GM12873 (cell line): ENCODE data around the gene RNPS1.

Source experiments
- TF ChIP-seq, protein P1 (sequence below): IDR thresholded peaks from 2 replicates; pipeline ENCODE4 v1.5.1; 2012; ENCODE audit warnings: low read depth, mild to moderate bottlenecking, moderate library complexity, low read length, control low read depth; ENCODE audit not compliant: insufficient read depth; ENCODE audit errors: missing control alignments

The RNPS1 gene

DNA sequence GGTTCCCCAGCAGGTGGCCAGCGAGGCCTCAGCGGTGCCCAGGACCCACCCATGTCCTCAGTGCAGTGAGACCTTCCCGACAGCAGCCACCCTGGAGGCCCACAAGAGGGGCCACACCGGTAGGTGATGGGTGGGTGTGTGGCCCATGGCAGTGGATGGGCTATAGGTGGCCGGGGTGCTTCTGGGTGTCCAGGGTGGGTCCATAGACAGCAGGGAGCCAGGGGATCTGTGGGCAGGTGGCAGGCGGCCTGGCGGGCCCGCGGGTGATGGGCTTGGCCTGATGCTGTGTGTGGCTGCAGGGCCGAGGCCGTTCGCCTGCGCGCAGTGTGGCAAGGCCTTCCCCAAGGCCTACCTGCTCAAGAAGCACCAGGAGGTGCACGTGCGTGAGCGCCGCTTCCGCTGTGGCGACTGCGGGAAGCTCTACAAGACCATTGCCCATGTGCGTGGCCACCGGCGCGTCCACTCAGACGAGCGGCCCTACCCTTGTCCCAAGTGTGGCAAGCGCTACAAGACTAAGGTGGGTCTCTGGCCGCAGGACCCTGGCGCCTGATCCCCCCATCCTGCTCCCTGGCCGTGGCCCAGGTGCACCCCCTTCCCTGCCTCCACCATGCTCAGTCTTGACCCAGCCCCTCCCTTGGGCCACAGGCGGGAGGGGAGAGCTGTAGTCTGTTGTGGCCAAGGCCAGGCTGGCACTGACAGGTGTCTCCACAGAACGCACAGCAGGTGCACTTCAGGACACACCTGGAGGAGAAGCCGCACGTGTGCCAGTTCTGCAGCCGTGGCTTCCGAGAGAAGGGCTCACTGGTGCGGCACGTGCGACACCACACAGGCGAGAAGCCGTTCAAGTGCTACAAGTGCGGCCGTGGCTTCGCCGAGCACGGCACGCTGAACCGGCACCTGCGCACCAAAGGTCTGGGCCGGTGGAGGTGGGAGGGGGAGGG is 33.8 kb downstream of the RNPS1 start:
- TF ChIP-seq, protein P1, sequence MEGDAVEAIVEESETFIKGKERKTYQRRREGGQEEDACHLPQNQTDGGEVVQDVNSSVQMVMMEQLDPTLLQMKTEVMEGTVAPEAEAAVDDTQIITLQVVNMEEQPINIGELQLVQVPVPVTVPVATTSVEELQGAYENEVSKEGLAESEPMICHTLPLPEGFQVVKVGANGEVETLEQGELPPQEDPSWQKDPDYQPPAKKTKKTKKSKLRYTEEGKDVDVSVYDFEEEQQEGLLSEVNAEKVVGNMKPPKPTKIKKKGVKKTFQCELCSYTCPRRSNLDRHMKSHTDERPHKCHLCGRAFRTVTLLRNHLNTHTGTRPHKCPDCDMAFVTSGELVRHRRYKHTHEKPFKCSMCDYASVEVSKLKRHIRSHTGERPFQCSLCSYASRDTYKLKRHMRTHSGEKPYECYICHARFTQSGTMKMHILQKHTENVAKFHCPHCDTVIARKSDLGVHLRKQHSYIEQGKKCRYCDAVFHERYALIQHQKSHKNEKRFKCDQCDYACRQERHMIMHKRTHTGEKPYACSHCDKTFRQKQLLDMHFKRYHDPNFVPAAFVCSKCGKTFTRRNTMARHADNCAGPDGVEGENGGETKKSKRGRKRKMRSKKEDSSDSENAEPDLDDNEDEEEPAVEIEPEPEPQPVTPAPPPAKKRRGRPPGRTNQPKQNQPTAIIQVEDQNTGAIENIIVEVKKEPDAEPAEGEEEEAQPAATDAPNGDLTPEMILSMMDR = no peak

GRCh38 chr16:2233046-2233775 is 34.7 kb downstream of the RNPS1 start:
- TF ChIP-seq, protein P1 = no peak

- TF ChIP-seq, protein P1 = no peak
Measured at GRCh38 chr16:2232094-2232990, 35.6 kb downstream of the RNPS1 start.

DNA sequence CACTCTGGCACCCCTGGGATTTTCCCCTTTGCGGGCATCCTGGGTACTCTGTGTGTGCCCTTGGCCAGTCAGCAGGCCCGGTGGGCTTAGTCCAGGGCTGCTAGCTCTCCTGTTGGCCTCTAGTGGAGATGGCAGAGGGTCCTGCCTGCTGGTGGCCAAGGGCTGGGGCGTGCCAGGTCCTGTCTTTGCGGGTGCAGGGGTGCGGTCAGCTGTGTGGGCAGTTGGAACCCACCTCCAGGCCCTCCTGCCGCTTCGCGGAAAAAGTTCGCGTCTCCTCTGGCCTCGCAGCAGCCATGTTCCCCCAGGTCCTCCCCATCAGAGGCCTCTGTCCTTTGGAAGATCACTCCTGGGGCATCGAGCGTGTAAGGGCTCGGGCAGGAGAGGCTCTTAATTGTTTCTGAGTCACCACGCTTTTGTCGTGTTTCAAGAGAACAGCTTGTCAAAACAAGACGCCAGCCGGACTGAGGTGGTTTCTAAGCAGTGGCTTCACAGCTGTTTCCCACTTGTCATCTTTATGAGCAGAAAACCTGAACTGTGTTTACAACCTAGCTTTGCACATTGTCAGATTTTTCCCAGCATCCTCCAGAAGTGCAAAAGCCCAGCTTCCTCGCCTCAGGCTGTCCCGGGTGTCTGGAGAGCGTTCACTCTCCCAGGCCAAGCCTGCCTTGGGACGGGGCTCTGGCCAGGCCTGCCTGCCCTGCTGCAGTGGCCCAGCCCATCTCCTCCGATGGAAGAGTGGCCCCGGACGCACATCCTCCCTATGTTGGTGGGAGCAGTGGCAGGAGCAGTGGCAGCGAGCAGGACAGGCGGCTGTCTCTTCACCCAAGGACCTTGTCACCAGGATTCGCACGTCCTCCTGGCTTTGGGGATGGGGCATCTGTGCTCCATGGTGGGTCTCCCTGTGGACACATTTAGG is 36.7 kb downstream of the RNPS1 start:
- TF ChIP-seq, protein P1 = no peak

DNA sequence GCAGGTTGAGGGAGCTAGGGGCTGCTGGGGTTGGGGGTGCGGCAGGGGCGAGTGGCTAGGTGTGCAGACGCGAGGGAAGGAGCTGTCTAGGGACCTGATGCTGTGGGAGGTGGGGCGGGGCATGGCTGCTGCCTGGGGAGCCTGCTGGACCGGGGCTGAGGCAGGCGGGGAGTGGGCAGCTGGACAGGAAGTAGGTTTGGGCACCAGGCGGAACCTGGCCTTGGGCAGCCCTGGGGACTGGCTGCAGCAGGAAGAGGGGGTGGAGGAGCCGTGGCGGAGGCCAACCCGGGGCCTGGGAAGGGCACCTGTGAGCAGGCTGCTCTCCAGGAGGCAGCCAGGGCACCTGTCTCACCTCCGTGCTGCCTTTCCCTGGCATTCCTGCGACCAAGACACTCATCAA is 37.5 kb downstream of the RNPS1 start:
- TF ChIP-seq, protein P1 = no peak

DNA sequence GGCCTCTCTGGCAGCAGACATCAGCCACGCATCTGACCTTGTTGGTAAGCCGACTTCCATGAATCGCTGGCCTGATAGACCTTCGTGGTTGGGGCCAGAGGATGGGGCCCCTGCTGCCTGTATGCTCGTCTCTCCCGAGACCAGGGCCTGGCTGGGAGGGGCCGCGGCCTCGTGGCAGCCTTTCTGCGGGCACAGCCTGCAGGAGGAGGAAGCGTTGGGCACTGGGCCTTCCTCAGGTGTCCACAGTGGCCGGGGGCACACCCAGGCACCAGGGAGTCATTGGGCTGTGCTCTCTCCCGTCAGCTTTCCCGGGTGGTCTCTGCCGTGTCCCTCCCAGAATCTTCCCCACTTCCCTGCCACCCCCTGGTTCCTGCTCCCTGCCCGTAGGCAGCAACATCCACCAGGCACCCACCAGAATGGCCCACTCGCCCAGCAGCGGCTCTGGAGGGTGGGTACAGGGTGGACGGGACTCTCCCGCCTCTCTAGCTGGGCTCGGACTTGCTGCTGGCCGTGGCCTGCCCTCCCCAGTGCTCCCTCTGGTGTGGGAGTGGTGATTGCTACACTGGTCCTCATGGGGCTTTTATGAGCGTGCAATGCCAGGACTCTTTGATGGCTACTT is 38.2 kb downstream of the RNPS1 start:
- TF ChIP-seq, protein P1 = no peak
